ENCODE measurements around the gene JAKMIP1. TPM values are rescaled to one million over a fixed set of nuclear protein-coding genes. Genes with fewer than 3 reads are reported as not detected.

The JAKMIP1 gene
- total RNA-seq, 4 donors from 2014 or later: 0.67 to 1.3 (median 1.1) TPM

DNA sequence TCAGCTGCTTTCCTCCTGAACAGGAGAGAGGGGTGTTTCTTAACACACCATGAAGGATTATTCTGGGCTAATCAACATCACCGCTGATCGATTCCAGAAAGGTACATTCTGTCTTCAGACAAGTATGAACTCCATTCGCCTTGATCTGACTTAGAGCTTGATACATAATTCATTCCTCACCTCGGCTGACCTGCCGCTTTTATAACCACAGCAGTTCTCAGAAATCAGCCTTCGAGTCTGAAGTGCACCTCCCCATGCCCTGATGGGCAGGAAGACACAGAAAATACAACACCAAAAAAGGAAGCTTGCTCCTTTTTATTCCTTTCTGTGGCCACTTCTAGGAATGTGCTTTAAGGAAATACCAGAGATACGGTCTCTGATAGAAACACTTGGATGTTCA lies 85.7 kb downstream of the JAKMIP1 start:
- Histone ChIP-seq H3K27me3 (peaks cover 0 to 73% (median 0%) of the 10 kb centered on the region in 4 donors), H3K4me1 (no peaks in the 10 kb centered on the region), H3K4me3 (no peak overlapping the region), H3K9me3 (no peaks in the 10 kb centered on the region), H3K27ac (no peak overlapping the region), H3K36me3 (no peaks in the 10 kb centered on the region)
- WGBS, 2 donors: 51 to 60% methylated on average over 4 to 7 of the region's 7 CpGs
- intact Hi-C loops (cut with DNase I): no loop called here
- no peak for TF ChIP-seq CTCF (IDR thresholded peaks at IDR 0.05)
- TF ChIP-seq POLR2A (IDR thresholded peaks at IDR 0.05): no peak
- no peak for DNase-seq

GRCh38 chr4:6114181-6114580 lies 86.2 kb downstream of the JAKMIP1 start:
- Histone ChIP-seq H3K27me3 (peaks cover 0 to 73% (median 0%) of the 10 kb centered on the region in 4 donors), H3K36me3 (no peaks in the 10 kb centered on the region), H3K9me3 (no peaks in the 10 kb centered on the region), H3K4me1 (no peaks in the 10 kb centered on the region), H3K4me3 (no peak overlapping the region), H3K27ac (no peak overlapping the region)
- no peak for TF ChIP-seq CTCF (IDR thresholded peaks at IDR 0.05)
- TF ChIP-seq POLR2A (IDR thresholded peaks at IDR 0.05): no peak
- WGBS, 2 donors: 76 to 94% methylated on average over 1 to 3 of the region's 3 CpGs
- intact Hi-C loops (cut with DNase I): no loop called here
- DNase-seq: no peak

DNA sequence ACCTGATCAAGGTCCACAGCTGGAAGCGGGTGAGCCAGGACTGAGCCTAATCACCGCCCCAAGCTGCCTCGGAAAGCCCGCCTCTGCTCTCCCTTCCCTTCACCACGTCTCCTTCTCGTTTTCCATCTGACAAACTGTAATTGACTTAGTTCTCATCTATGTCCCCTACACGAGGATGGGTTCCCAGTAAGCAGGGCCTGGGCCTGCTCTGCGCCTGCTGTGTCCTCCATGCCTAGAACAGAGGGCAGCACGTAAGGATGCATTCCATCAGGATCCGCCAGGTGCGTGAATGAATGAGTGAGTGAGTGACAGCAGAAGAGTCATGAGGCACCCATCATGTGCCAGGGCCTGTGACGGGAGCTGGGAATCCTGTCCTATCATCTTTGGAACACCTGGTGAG lies 86.7 kb downstream of the JAKMIP1 start:
- 82 to 89% methylated on average over 6 to 11 of the region's 12 CpGs for WGBS, 2 donors
- H3K4me1 ChIP-seq: no peaks in the 10 kb centered on the region
- peaks cover 0 to 71% (median 0%) of the 10 kb centered on the region in 4 donors for H3K27me3 ChIP-seq
- no peak overlapping the region for H3K4me3 ChIP-seq
- no peak for DNase-seq
- H3K27ac ChIP-seq: no peak overlapping the region
- intact Hi-C loops (cut with DNase I): no loop called here
- no peaks in the 10 kb centered on the region for H3K9me3 ChIP-seq
- no peaks in the 10 kb centered on the region for H3K36me3 ChIP-seq
- TF ChIP-seq CTCF (IDR thresholded peaks at IDR 0.05): no peak
- TF ChIP-seq POLR2A (IDR thresholded peaks at IDR 0.05): no peak

DNA sequence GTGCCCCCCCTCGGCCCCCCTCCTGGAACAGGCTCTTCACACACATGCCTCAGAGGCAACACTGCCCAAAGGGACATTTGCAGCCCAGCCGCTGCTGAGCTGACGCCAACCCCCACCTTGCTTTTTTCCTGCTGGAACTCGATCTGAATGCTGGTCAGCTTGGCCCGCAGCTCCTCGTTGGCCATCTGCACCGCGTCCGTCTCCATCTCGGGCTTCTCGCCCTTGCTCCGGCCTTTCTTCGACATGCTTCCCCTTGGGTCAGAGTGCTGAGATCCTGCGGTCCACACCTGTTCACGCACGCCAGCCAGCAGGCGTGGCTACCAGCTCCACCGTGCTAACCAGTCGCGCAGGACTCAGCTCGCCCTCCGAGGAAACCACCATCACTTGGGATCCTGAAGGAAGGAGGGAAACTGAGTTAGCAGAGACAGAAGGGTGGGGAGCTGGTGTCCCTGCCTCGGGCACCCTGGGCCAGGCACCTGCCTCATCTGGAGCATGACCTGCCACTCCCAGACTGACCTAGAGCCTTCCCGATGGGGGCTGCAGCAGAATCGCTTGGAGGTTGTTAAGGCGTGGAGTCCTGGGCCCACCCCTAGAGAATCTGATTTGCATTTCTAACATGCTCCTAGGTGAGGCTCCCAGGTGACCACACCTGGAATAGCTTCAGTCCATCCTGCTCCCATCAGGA lies 87.6 kb downstream of the JAKMIP1 start:
- WGBS, 2 donors: 70 to 72% methylated on average over 8 to 21 of the region's 26 CpGs
- Histone ChIP-seq H3K27me3 (peaks cover 0 to 73% (median 0%) of the 10 kb centered on the region in 4 donors), H3K36me3 (no peaks in the 10 kb centered on the region), H3K4me1 (no peaks in the 10 kb centered on the region), H3K4me3 (no peak overlapping the region), H3K27ac (no peak overlapping the region), H3K9me3 (no peaks in the 10 kb centered on the region)
- no peak for DNase-seq
- TF ChIP-seq CTCF (IDR thresholded peaks at IDR 0.05) (no peak), POLR2A (IDR thresholded peaks at IDR 0.05) (no peak)
- intact Hi-C loops (cut with DNase I): no loop called here

DNA sequence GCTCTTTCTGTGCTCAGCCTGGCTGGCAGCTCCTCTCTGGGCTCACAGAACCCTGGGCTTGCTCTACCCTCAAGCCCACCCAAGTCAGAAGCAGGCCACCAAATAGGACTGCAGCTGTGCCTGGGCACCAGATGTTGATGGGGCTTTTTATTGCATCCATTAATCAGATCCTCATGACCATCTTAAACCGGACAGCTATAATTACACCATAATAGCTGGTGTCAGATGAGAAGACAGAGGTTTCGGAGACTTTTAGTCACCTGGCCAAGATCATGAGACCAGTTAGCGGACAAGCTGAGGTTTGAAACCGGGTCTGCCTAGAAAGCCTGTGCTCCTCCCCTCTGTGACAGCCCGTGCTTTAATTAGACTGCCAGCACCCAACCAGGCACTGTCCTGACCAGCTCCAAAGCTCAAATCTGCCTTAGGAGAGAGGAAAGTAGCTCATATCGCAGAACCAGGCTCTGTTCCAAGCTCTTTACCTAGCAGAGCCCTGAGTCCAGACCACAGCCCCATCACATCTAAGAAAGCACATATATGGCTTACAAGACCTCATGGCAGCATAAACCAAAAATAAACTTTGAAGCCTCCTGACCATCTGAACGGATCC lies 88.9 kb downstream of the JAKMIP1 start:
- peaks cover 0 to 79% (median 0%) of the 10 kb centered on the region in 4 donors for H3K27me3 ChIP-seq
- no peak for DNase-seq
- TF ChIP-seq POLR2A (IDR thresholded peaks at IDR 0.05) (no peak), CTCF (IDR thresholded peaks at IDR 0.05) (no peak)

More for the DNA sequence above, 88.9 kb downstream of the JAKMIP1 start:
- 68 to 70% methylated on average over 5 to 7 of the region's 7 CpGs for WGBS, 2 donors
- H3K9me3 ChIP-seq: no peaks in the 10 kb centered on the region
- intact Hi-C loops (cut with DNase I): no loop called here
- H3K4me1 ChIP-seq: no peaks in the 10 kb centered on the region
- no peaks in the 10 kb centered on the region for H3K36me3 ChIP-seq
- H3K4me3 ChIP-seq: no peak overlapping the region
- H3K27ac ChIP-seq: no peak overlapping the region

Measured in esophagus squamous epithelium (tissue), 5 donors.